ENCODE results near the gene RICTOR.
"Not testable (repeated sequence)": the region's sequence is repeated elsewhere in the genome, so short reads cannot be mapped to it uniquely, and the experiment has no call there.

RICTOR gene

GRCh38 chr5:39017504-39017903 is 56.7 kb downstream of the RICTOR start:
- no peaks in the 10 kb centered on the region for H3K27me3 ChIP-seq (ENCODE audit: control insufficient read depth, insufficient read depth, low read length)
- no peaks in the 10 kb centered on the region for H3K36me3 ChIP-seq (ENCODE audit: control insufficient read depth, low read depth, low read length)
- H3K9ac ChIP-seq (ENCODE audit: low read length) = no peak overlapping the region
- H3K4me3 ChIP-seq (ENCODE audit: low read length) = no peak overlapping the region
- no peak overlapping the region for H3K27ac ChIP-seq (ENCODE audit: low read length)
- H3K9me3 ChIP-seq (ENCODE audit: control insufficient read depth, low read depth, low read length) = no peaks in the 10 kb centered on the region
- H3K4me1 ChIP-seq (ENCODE audit: control insufficient read depth, low read depth, low read length) = peaks cover 15% of the 10 kb centered on the region

- Histone ChIP-seq H3K4me1 (ENCODE audit: control insufficient read depth, low read depth, low read length) (peaks cover 8% of the 10 kb centered on the region), H3K9me3 (ENCODE audit: control insufficient read depth, low read depth, low read length) (peaks cover 4% of the 10 kb centered on the region), H3K9ac (ENCODE audit: low read length) (no peak overlapping the region), H3K27ac (ENCODE audit: low read length) (no peak overlapping the region), H3K36me3 (ENCODE audit: control insufficient read depth, low read depth, low read length) (no peaks in the 10 kb centered on the region), H3K27me3 (ENCODE audit: control insufficient read depth, insufficient read depth, low read length) (no peaks in the 10 kb centered on the region), H3K4me3 (ENCODE audit: low read length) (no peak overlapping the region)
Observed at GRCh38 chr5:39016587-39017275, 57.5 kb downstream of the RICTOR start.

- H3K4me1 ChIP-seq (ENCODE audit: control insufficient read depth, low read depth, low read length) = peaks cover under 1% of the 10 kb centered on the region
- H3K27me3 ChIP-seq (ENCODE audit: control insufficient read depth, insufficient read depth, low read length) = no peaks in the 10 kb centered on the region
- H3K27ac ChIP-seq (ENCODE audit: low read length) = no peak overlapping the region
- no peak overlapping the region for H3K9ac ChIP-seq (ENCODE audit: low read length)
- no peak overlapping the region for H3K4me3 ChIP-seq (ENCODE audit: low read length)
- H3K9me3 ChIP-seq (ENCODE audit: control insufficient read depth, low read depth, low read length) = peaks cover 10% of the 10 kb centered on the region
- no peaks in the 10 kb centered on the region for H3K36me3 ChIP-seq (ENCODE audit: control insufficient read depth, low read depth, low read length)
Observed at GRCh38 chr5:39015743-39016586, 58.2 kb downstream of the RICTOR start.

GRCh38 chr5:39014561-39014960 is 59.6 kb downstream of the RICTOR start:
- H3K36me3 ChIP-seq (ENCODE audit: control insufficient read depth, low read depth, low read length) = no peaks in the 10 kb centered on the region
- H3K4me3 ChIP-seq (ENCODE audit: low read length) = no peak overlapping the region
- H3K9me3 ChIP-seq (ENCODE audit: control insufficient read depth, low read depth, low read length) = peaks cover 10% of the 10 kb centered on the region
- no peaks in the 10 kb centered on the region for H3K4me1 ChIP-seq (ENCODE audit: control insufficient read depth, low read depth, low read length)
- no peak overlapping the region for H3K9ac ChIP-seq (ENCODE audit: low read length)
- no peaks in the 10 kb centered on the region for H3K27me3 ChIP-seq (ENCODE audit: control insufficient read depth, insufficient read depth, low read length)
- no peak overlapping the region for H3K27ac ChIP-seq (ENCODE audit: low read length)

GRCh38 chr5:39013938-39014337 is 60.3 kb downstream of the RICTOR start:
- H3K9me3 ChIP-seq (ENCODE audit: control insufficient read depth, low read depth, low read length) = peaks cover 10% of the 10 kb centered on the region

GRCh38 chr5:39010958-39011357 is 63.2 kb downstream of the RICTOR start:
- H3K4me3 ChIP-seq (ENCODE audit: low read length); H3K9ac ChIP-seq (ENCODE audit: low read length); H3K27me3 ChIP-seq (ENCODE audit: control insufficient read depth, insufficient read depth, low read length); H3K27ac ChIP-seq (ENCODE audit: low read length); H3K4me1 ChIP-seq (ENCODE audit: control insufficient read depth, low read depth, low read length); H3K36me3 ChIP-seq (ENCODE audit: control insufficient read depth, low read depth, low read length): not testable (repeated sequence)
- H3K9me3 ChIP-seq (ENCODE audit: control insufficient read depth, low read depth, low read length) = peaks cover 10% of the 10 kb centered on the region

More at GRCh38 chr5:39013938-39014337, 60.3 kb downstream of the RICTOR start:
- H3K27ac ChIP-seq (ENCODE audit: low read length) = no peak overlapping the region
- H3K27me3 ChIP-seq (ENCODE audit: control insufficient read depth, insufficient read depth, low read length) = no peaks in the 10 kb centered on the region
- no peak overlapping the region for H3K9ac ChIP-seq (ENCODE audit: low read length)
- H3K36me3 ChIP-seq (ENCODE audit: control insufficient read depth, low read depth, low read length) = no peaks in the 10 kb centered on the region
- no peak overlapping the region for H3K4me3 ChIP-seq (ENCODE audit: low read length)
- H3K4me1 ChIP-seq (ENCODE audit: control insufficient read depth, low read depth, low read length) = no peaks in the 10 kb centered on the region

- no peak overlapping the region for H3K9ac ChIP-seq (ENCODE audit: low read length)
- no peak overlapping the region for H3K4me3 ChIP-seq (ENCODE audit: low read length)
- no peaks in the 10 kb centered on the region for H3K36me3 ChIP-seq (ENCODE audit: control insufficient read depth, low read depth, low read length)
- H3K9me3 ChIP-seq (ENCODE audit: control insufficient read depth, low read depth, low read length) = peaks cover 10% of the 10 kb centered on the region
- no peaks in the 10 kb centered on the region for H3K4me1 ChIP-seq (ENCODE audit: control insufficient read depth, low read depth, low read length)
- no peak overlapping the region for H3K27ac ChIP-seq (ENCODE audit: low read length)
- no peaks in the 10 kb centered on the region for H3K27me3 ChIP-seq (ENCODE audit: control insufficient read depth, insufficient read depth, low read length)
Observed at GRCh38 chr5:39009981-39010380, 64.2 kb downstream of the RICTOR start.

- no peak overlapping the region for H3K4me3 ChIP-seq (ENCODE audit: low read length)
Observed at GRCh38 chr5:39009280-39009679, 64.9 kb downstream of the RICTOR start.

GRCh38 chr5:39006650-39007049 is 67.5 kb downstream of the RICTOR start:
- no peak overlapping the region for H3K4me3 ChIP-seq (ENCODE audit: low read length)
- H3K9me3 ChIP-seq (ENCODE audit: control insufficient read depth, low read depth, low read length) = peaks cover 5% of the 10 kb centered on the region
- no peak overlapping the region for H3K9ac ChIP-seq (ENCODE audit: low read length)
- no peak overlapping the region for H3K27ac ChIP-seq (ENCODE audit: low read length)
- no peaks in the 10 kb centered on the region for H3K36me3 ChIP-seq (ENCODE audit: control insufficient read depth, low read depth, low read length)
- no peaks in the 10 kb centered on the region for H3K27me3 ChIP-seq (ENCODE audit: control insufficient read depth, insufficient read depth, low read length)
- H3K4me1 ChIP-seq (ENCODE audit: control insufficient read depth, low read depth, low read length) = no peaks in the 10 kb centered on the region

More at GRCh38 chr5:39009280-39009679, 64.9 kb downstream of the RICTOR start:
- no peaks in the 10 kb centered on the region for H3K27me3 ChIP-seq (ENCODE audit: control insufficient read depth, insufficient read depth, low read length)
- no peaks in the 10 kb centered on the region for H3K4me1 ChIP-seq (ENCODE audit: control insufficient read depth, low read depth, low read length)
- H3K27ac ChIP-seq (ENCODE audit: low read length) = no peak overlapping the region
- H3K36me3 ChIP-seq (ENCODE audit: control insufficient read depth, low read depth, low read length) = no peaks in the 10 kb centered on the region
- H3K9me3 ChIP-seq (ENCODE audit: control insufficient read depth, low read depth, low read length) = peaks cover 10% of the 10 kb centered on the region
- H3K9ac ChIP-seq (ENCODE audit: low read length) = no peak overlapping the region

GRCh38 chr5:39005566-39006232 is 68.5 kb downstream of the RICTOR start:
- H3K36me3 ChIP-seq (ENCODE audit: control insufficient read depth, low read depth, low read length) = no peaks in the 10 kb centered on the region
- no peak overlapping the region for H3K27ac ChIP-seq (ENCODE audit: low read length)
- no peaks in the 10 kb centered on the region for H3K4me1 ChIP-seq (ENCODE audit: control insufficient read depth, low read depth, low read length)
- H3K27me3 ChIP-seq (ENCODE audit: control insufficient read depth, insufficient read depth, low read length) = no peaks in the 10 kb centered on the region
- H3K9ac ChIP-seq (ENCODE audit: low read length) = no peak overlapping the region
- no peaks in the 10 kb centered on the region for H3K9me3 ChIP-seq (ENCODE audit: control insufficient read depth, low read depth, low read length)
- no peak overlapping the region for H3K4me3 ChIP-seq (ENCODE audit: low read length)

- Histone ChIP-seq H3K9ac (ENCODE audit: low read length) (no peak overlapping the region), H3K27ac (ENCODE audit: low read length) (no peak overlapping the region), H3K4me3 (ENCODE audit: low read length) (no peak overlapping the region), H3K4me1 (ENCODE audit: control insufficient read depth, low read depth, low read length) (no peaks in the 10 kb centered on the region), H3K36me3 (ENCODE audit: control insufficient read depth, low read depth, low read length) (no peaks in the 10 kb centered on the region), H3K9me3 (ENCODE audit: control insufficient read depth, low read depth, low read length) (no peaks in the 10 kb centered on the region), H3K27me3 (ENCODE audit: control insufficient read depth, insufficient read depth, low read length) (no peaks in the 10 kb centered on the region)
Observed at GRCh38 chr5:39001683-39002082, 72.5 kb downstream of the RICTOR start.

All from iPS-18a (cell line).